Measurements from ENCODE around the gene BAZ1B. TPM values are rescaled to one million over a fixed set of nuclear protein-coding genes. Genes with fewer than 3 reads are reported as not detected.
"Not testable (repeated sequence)": the region's sequence is repeated elsewhere in the genome, so short reads cannot be mapped to it uniquely, and the experiment has no call there.

Gene BAZ1B
- total RNA-seq, 2 experiments from 2014 or later: 84.5 to 86.2 TPM

- POLR2A ChIA-PET: interaction anchor here (0.9 to 5.4 kb wide), 8 partner anchors 9 to 61 kb away, joined by 3 to 100 read pairs (median 6); partner anchors contain the start of genes BCL7B and TBL2
- CTCF ChIA-PET: interaction anchor here (1.0 to 1.8 kb wide), 8 partner anchors 14 to 220 kb away, joined by 3 to 7 read pairs (median 4); partner anchors contain the start of genes ABHD11 and TBL2
- no peak for DNase-seq
- Mint-ChIP-seq H3K9me3 (no peaks in the 10 kb centered on the region), H3K27me3 (no peaks in the 10 kb centered on the region), H3K36me3 (ENCODE audit: low read depth) (peaks cover 59% of the 10 kb centered on the region), H3K27ac (peak overlapping the region; percentile 16), H3K4me3 (peak overlapping the region; percentile 92), H3K4me1 (peaks cover 47% of the 10 kb centered on the region)
Observed at GRCh38 chr7:73518470-73518869, 3.6 kb downstream of the BAZ1B start.

GRCh38 chr7:73517241-73517995 is 4.7 kb downstream of the BAZ1B start:
- Mint-ChIP-seq H3K27me3 (no peaks in the 10 kb centered on the region), H3K9me3 (no peaks in the 10 kb centered on the region), H3K27ac (peak overlapping the region; percentile 17), H3K4me3 (no peak overlapping the region), H3K36me3 (ENCODE audit: low read depth) (peaks cover 67% of the 10 kb centered on the region), H3K4me1 (peaks cover 47% of the 10 kb centered on the region)
- ChIA-PET POLR2A (interaction anchor here (1.0 kb wide), 1 partner anchor 10 kb away, joined by 3 read pairs; no protein-coding TSS in a partner anchor), CTCF (interaction anchor here (1.1 to 1.6 kb wide), 2 partner anchors 61 to 66 kb away, joined by 3 to 4 read pairs; partner anchors contain the start of gene TBL2)
- no peak for DNase-seq

- H3K4me1 Mint-ChIP-seq: peaks cover 46% of the 10 kb centered on the region
- no peak overlapping the region for H3K27ac Mint-ChIP-seq
- no peak for DNase-seq
- ChIA-PET POLR2A (interaction anchor here (1.5 kb wide), 2 partner anchors 10 to 42 kb away, joined by 4 to 5 read pairs; partner anchors contain the start of gene BCL7B), CTCF (no interaction called here)
- no peaks in the 10 kb centered on the region for H3K9me3 Mint-ChIP-seq
- no peak overlapping the region for H3K4me3 Mint-ChIP-seq
- peaks cover 68% of the 10 kb centered on the region for H3K36me3 Mint-ChIP-seq (ENCODE audit: low read depth)
- no peaks in the 10 kb centered on the region for H3K27me3 Mint-ChIP-seq
Observed at GRCh38 chr7:73515178-73515577, 6.9 kb downstream of the BAZ1B start.

GRCh38 chr7:73512018-73512780 is 9.9 kb downstream of the BAZ1B start:
- ChIA-PET CTCF (no interaction called here), POLR2A (interaction anchor here (0.7 to 1.9 kb wide), 5 partner anchors 10 to 44 kb away, joined by 3 to 11 read pairs (median 3); partner anchors contain the start of gene BAZ1B)
- DNase-seq: no peak
- Mint-ChIP-seq H3K27ac (no peak overlapping the region), H3K4me3 (no peak overlapping the region), H3K4me1 (peaks cover 21% of the 10 kb centered on the region), H3K9me3 (no peaks in the 10 kb centered on the region), H3K36me3 (ENCODE audit: low read depth) (peaks cover 57% of the 10 kb centered on the region), H3K27me3 (no peaks in the 10 kb centered on the region)

- Mint-ChIP-seq H3K4me3 (no peak overlapping the region), H3K4me1 (peaks cover 13% of the 10 kb centered on the region), H3K36me3 (ENCODE audit: low read depth) (peaks cover 57% of the 10 kb centered on the region), H3K27me3 (no peaks in the 10 kb centered on the region), H3K9me3 (no peaks in the 10 kb centered on the region), H3K27ac (no peak overlapping the region)
- ChIA-PET CTCF (interaction anchor here (0.7 kb wide), 1 partner anchor 58 kb away, joined by 3 read pairs; no protein-coding TSS in a partner anchor), POLR2A (interaction anchor here (4.2 kb wide), 1 partner anchor 11 kb away, joined by 28 read pairs; the partner anchor contains the start of gene BAZ1B)
- DNase-seq: no peak
Observed at GRCh38 chr7:73509463-73509862, 12.6 kb downstream of the BAZ1B start.

- Mint-ChIP-seq H3K27me3 (no peaks in the 10 kb centered on the region), H3K4me1 (peaks cover 6% of the 10 kb centered on the region), H3K27ac (no peak overlapping the region), H3K36me3 (ENCODE audit: low read depth) (peaks cover 60% of the 10 kb centered on the region), H3K9me3 (no peaks in the 10 kb centered on the region), H3K4me3 (no peak overlapping the region)
- ChIA-PET POLR2A (interaction anchor here (4.2 kb wide), 1 partner anchor 13 kb away, joined by 28 read pairs; the partner anchor contains the start of gene BAZ1B), CTCF (no interaction called here)
- no peak for DNase-seq
Observed at GRCh38 chr7:73507556-73507955, 14.5 kb downstream of the BAZ1B start.

GRCh38 chr7:73504920-73505319 is 17.2 kb downstream of the BAZ1B start:
- peaks cover 8% of the 10 kb centered on the region for H3K4me1 Mint-ChIP-seq
- POLR2A ChIA-PET: interaction anchor here (1.1 to 1.7 kb wide), 3 partner anchors 11 to 51 kb away, joined by 3 to 4 read pairs (median 3); no protein-coding TSS in a partner anchor
- H3K9me3 Mint-ChIP-seq: no peaks in the 10 kb centered on the region
- peaks cover 59% of the 10 kb centered on the region for H3K36me3 Mint-ChIP-seq (ENCODE audit: low read depth)
- H3K4me3 Mint-ChIP-seq: no peak overlapping the region
- no peaks in the 10 kb centered on the region for H3K27me3 Mint-ChIP-seq
- H3K27ac Mint-ChIP-seq: no peak overlapping the region
- DNase-seq: no peak
- CTCF ChIA-PET: interaction anchor here (0.8 to 1.2 kb wide), 2 partner anchors 14 to 102 kb away, joined by 3 to 5 read pairs; no protein-coding TSS in a partner anchor

- Mint-ChIP-seq H3K4me1 (peaks cover 8% of the 10 kb centered on the region), H3K4me3 (no peak overlapping the region), H3K27me3 (no peaks in the 10 kb centered on the region), H3K27ac (no peak overlapping the region), H3K36me3 (ENCODE audit: low read depth) (peaks cover 60% of the 10 kb centered on the region), H3K9me3 (no peaks in the 10 kb centered on the region)
- POLR2A ChIA-PET: interaction anchor here (1.5 kb wide), 1 partner anchor 52 kb away, joined by 3 read pairs; no protein-coding TSS in a partner anchor
- DNase-seq: no peak
- CTCF ChIA-PET: interaction anchor here (0.8 to 1.2 kb wide), 2 partner anchors 15 to 103 kb away, joined by 3 to 5 read pairs; no protein-coding TSS in a partner anchor
Observed at GRCh38 chr7:73504017-73504416, 18.1 kb downstream of the BAZ1B start.

- no peak overlapping the region for H3K27ac Mint-ChIP-seq
- peaks cover 8% of the 10 kb centered on the region for H3K4me1 Mint-ChIP-seq
- no peak for DNase-seq
- H3K9me3 Mint-ChIP-seq: no peaks in the 10 kb centered on the region
- CTCF ChIA-PET: no interaction called here
- POLR2A ChIA-PET: no interaction called here
- H3K4me3 Mint-ChIP-seq: no peak overlapping the region
- no peaks in the 10 kb centered on the region for H3K27me3 Mint-ChIP-seq
- peaks cover 61% of the 10 kb centered on the region for H3K36me3 Mint-ChIP-seq (ENCODE audit: low read depth)
Observed at GRCh38 chr7:73503229-73503628, 18.9 kb downstream of the BAZ1B start.

- Mint-ChIP-seq H3K4me1 (peaks cover 4% of the 10 kb centered on the region), H3K4me3 (no peak overlapping the region), H3K36me3 (ENCODE audit: low read depth) (peaks cover 76% of the 10 kb centered on the region), H3K9me3 (no peaks in the 10 kb centered on the region), H3K27me3 (no peaks in the 10 kb centered on the region), H3K27ac (no peak overlapping the region)
- DNase-seq: no peak
- ChIA-PET CTCF (no interaction called here), POLR2A (no interaction called here)
Observed at GRCh38 chr7:73496626-73497025, 25.5 kb downstream of the BAZ1B start.

- H3K27me3 Mint-ChIP-seq, H3K4me3 Mint-ChIP-seq, DNase-seq, H3K4me1 Mint-ChIP-seq, POLR2A ChIA-PET, H3K27ac Mint-ChIP-seq, H3K9me3 Mint-ChIP-seq: not testable (repeated sequence)
- CTCF ChIA-PET: interaction anchor here (1.2 kb wide), 1 partner anchor 43 kb away, joined by 3 read pairs; no protein-coding TSS in a partner anchor
- H3K36me3 Mint-ChIP-seq (ENCODE audit: low read depth): peaks cover 70% of the 10 kb centered on the region
Observed at GRCh38 chr7:73495507-73495906, 26.6 kb downstream of the BAZ1B start.

GRCh38 chr7:73489976-73490375 is 32.1 kb downstream of the BAZ1B start:
- Mint-ChIP-seq H3K4me3 (no peak overlapping the region), H3K4me1 (peaks cover 3% of the 10 kb centered on the region), H3K27me3 (no peaks in the 10 kb centered on the region), H3K36me3 (ENCODE audit: low read depth) (peaks cover 63% of the 10 kb centered on the region), H3K9me3 (no peaks in the 10 kb centered on the region), H3K27ac (no peak overlapping the region)
- POLR2A ChIA-PET: no interaction called here
- CTCF ChIA-PET: no interaction called here
- no peak for DNase-seq
